NCI-H2029 (cell line): ENCODE results near the gene NLGN4Y.
"Not testable (repeated sequence)": the region's sequence is repeated elsewhere in the genome, so short reads cannot be mapped to it uniquely, and the experiment has no call there.

Source experiments
- DNase-seq: peaks from one replicate; lab custom pipeline; 2025; lab: John Stamatoyannopoulos, UW

NLGN4Y gene

DNA sequence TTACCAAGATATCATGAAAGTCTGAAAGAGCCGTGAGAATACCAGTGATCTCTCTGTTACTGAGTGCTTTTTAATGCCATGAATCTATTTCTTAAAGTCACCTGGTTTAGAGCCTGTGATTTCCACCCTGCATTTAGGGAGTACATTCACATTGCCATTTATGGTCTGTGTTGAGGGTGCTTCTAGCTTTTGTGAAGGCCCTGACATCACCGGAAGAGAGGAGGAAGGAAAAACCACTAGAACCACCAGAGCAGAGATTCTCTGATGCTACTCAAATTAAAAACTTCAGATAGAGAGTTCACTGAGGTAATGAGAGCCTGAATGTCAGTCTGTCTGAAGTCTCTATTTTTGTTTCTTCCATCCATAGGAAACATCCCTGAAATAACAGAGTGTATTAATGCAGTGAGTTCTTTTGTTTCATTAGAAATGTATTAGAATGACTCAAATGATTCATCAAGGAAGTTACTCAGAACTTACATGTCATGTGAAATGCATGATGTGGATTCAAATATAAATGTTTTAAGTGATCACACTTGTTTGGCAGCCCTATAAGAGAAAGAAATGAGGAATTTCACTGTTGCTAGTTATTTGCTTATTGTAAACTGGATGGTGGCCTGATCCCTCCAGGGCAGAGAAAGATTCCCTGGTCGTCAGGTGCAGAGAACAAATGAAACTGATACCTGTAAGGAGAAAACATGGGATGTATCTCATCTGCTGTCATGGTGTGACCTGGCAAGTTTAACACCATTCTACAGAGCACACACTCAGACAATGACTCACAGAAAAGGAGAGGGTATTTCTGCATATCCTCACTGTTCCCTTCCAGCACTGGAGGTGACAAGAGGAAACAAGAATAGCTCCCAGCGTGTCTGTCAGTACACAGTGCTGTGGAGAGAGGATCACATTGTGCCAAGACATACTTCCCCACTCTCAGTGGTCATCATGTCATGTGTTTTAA is 310.1 kb downstream of the NLGN4Y start:
- no peak for DNase-seq

GRCh38 chrY:14837466-14837865 is 313.1 kb downstream of the NLGN4Y start:
- no peak for DNase-seq

DNA sequence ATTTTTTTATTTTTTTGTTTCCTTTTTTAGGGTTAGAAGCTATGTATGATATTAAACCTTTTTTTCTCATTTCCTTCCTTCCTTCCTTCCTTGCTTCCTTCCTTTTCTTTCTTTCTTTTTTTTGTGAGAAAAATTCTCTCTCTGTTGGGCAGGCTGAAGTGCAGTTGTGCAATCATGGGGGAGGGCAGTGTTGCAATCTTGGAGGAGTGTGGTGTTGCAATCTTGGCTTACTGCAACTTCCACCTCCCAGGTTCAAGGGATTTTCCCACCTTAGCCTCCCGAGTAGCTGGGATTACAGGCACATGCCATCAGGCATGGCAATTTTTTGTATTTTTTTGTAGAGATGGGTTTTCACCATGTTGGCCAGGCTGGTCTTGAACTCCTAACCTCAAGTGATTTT is 326.4 kb downstream of the NLGN4Y start:
- no peak for DNase-seq

- DNase-seq = no peak
Measured at GRCh38 chrY:14860448-14860847, 336.1 kb downstream of the NLGN4Y start.

DNA sequence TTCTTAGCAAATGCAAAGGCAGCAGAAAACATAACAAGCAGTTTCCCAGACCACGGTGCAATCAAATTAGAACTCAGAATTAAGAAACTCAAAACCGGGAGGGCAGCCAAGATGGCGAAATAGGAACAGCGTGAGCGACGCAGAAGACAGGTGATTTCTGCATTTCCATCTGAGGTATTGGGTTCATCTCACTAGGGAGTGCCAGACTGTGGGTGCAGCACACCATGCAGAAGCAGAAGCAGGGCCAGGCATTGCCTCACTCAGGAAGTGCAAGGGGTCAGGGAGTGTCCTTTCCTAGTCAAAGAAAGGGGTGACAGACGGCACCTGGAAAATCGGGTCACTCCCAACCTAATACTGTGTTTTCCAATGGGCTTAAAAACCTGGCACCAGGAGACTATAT is 336.7 kb downstream of the NLGN4Y start:
- not testable (repeated sequence) for DNase-seq

- DNase-seq = no peak
Measured at GRCh38 chrY:14871971-14872370, 347.6 kb downstream of the NLGN4Y start.
